ENCODE results near the gene CCL20. TPM values are rescaled to one million over a fixed set of nuclear protein-coding genes. Genes with fewer than 3 reads are reported as not detected.

CCL20 gene
- total and polyA plus RNA-seq, 2 of the 8 experiments (the other 6 are each of a cell fraction or from before 2014, with no cell fraction given) = not detected

DNA sequence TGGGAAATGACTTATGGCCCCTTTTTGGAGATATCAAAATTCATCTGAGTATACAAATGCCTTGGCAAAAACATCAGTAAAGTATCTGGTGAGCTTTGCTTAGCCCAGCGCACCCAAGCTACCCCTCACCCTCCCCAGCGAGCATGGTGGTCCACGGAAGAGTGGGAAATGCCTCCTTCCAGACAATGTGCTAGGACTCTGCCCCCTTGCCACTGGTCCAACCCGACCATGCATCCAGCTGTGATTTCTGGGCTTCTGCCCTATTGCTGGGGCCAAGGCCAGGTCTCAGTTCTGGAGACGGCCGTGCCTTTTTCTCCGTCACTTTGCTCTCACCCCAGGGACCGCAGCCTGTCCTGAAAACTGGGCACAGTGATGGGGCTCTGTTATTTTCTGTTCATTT is 31.8 kb upstream of the CCL20 start (continued):
- TF ChIP-seq POU5F1 (IDR thresholded peaks at IDR 0.05; ENCODE audit: low read depth, low read length) (no peak), HDAC2 (IDR thresholded peaks at IDR 0.05; ENCODE audit: borderline replicate concordance in 1 of 2, low read depth in 2 of 2, low read length in 2 of 2) (no peak)

All from H1 (cell line).